Mucosa of rectum (tissue), 2 donors: ENCODE results near the gene LMBRD2.
"Not testable (repeated sequence)": the region's sequence is repeated elsewhere in the genome, so short reads cannot be mapped to it uniquely, and the experiment has no call there.

Experiments
- H3K27ac ChIP-seq, 2 donors: one replicate each; pipeline ENCODE4 v1.7.0; 2013; ENCODE audit warnings: inconsistent platforms in 2 of 2, low read depth in 2 of 2, low read length in 2 of 2
- H3K27me3 ChIP-seq, 2 donors: one replicate each; pipeline ENCODE4 v1.7.0; 2013; ENCODE audit warnings: low read length in 2 of 2; ENCODE audit not compliant: control insufficient read depth in 2 of 2, insufficient read depth in 2 of 2
- H3K36me3 ChIP-seq, 2 donors: one replicate each; pipeline ENCODE4 v1.7.0; 2013; ENCODE audit warnings: low read length in 2 of 2; ENCODE audit not compliant: control insufficient read depth in 2 of 2, insufficient read depth in 2 of 2
- H3K4me1 ChIP-seq, 2 donors: one replicate each; pipeline ENCODE4 v1.7.0; 2013; ENCODE audit warnings: low read length in 2 of 2, mild to moderate bottlenecking in 1 of 2; ENCODE audit not compliant: control insufficient read depth in 2 of 2, insufficient read depth in 2 of 2
- H3K4me3 ChIP-seq, 2 donors: one replicate each; pipeline ENCODE4 v1.7.0; 2013; ENCODE audit warnings: low read length in 2 of 2
- H3K9ac ChIP-seq, 2 donors: one replicate each; pipeline ENCODE4 v1.7.0; 2013; ENCODE audit warnings: low read length in 2 of 2, low read depth in 1 of 2, mild to moderate bottlenecking in 1 of 2
- H3K9me3 ChIP-seq, 2 donors: one replicate each; pipeline ENCODE4 v1.7.0; 2013; ENCODE audit warnings: low read length in 2 of 2; ENCODE audit not compliant: control insufficient read depth in 2 of 2
- donor health status: healthy.
- donor health status: Normal muscosa, but diverticular disease.

The LMBRD2 gene

DNA sequence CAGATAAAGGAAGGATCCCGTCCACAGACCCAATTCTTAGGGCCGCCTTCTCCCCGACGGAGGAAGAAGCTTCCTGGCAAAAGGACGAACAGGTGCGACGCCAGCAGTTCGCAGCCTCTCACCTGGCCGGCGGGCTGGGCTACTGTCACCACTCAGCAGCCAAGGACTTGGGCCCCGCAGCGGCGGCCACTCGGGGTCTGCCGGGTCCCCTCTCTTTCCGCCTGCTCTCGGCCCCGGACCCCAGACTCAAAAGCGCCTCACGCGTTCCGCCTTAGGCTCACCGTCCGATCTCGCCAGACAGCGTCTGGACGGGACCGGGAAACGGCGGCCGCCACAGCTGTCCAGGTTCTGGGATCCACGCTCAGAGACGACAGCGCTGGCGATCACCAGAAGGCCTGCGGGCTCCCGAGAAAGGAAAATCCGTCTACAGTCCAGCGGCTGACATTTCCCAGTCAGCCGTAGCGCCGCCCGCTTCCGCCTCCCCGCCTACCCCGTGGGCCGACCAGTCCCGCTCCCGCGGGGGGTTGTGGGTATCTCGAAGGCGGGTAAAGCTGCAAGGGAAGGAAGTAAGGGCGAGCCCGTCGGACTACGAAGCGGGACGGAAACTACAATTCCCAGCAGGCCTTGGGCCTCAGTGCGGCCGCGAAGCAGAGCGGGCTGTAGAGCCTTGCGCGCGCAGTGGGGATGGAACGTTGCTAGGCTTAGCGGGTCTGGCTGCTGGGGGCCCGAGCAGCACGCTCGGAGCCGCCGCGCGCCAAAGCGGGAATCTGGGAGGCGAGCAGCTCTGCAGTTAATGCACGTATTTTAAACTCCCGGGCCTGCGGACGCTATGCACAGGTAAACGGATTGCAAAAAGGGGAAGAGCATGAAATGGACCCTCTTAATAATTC lies at the start of gene LMBRD2, which contains the start of gene SKP2:
LMBRD2 (minus strand) TSS at position 454 of the 890 bp plus-strand sequence. CDS start 8,538 bp downstream, outside the sequence.
SKP2 (plus strand) TSS at position 678 of the 890 bp plus-strand sequence; CDS start at position 830, 152 bp downstream.
- Histone ChIP-seq H3K36me3 (peaks cover 0 to 8% of the 10 kb centered on the region in 2 donors), H3K27me3 (no peaks in the 10 kb centered on the region), H3K9ac (peak within 1 kb of the TSS; percentile 79 to 92), H3K27ac (peak within 1 kb of the TSS; percentile 71 to 77), H3K4me1 (peaks cover 5 to 7% of the 10 kb centered on the region in 2 donors), H3K4me3 (peak within 1 kb of the TSS; percentile 91 to 98), H3K9me3 (no peaks in the 10 kb centered on the region)

DNA sequence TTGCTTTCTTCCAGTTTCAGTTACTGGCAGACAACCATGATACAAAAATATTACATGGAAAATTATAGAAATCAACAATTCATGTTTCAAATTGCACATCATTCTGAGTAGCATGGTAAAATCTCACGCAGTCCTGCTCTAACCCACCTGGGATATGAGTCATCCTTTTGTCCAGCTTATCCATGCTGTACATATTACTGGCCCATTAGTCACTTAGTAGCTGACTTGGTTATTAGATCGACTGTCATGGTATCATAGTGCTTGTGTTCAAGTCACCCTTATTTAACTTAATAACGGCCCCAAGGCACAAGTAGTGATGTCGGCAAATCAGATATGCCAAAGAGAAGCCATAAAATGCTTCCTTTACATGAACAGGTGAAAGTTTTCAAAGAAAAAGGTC lies 48.8 kb upstream of the LMBRD2 start:
- Histone ChIP-seq H3K4me1 (no peaks in the 10 kb centered on the region), H3K27ac (no peak overlapping the region), H3K36me3 (peaks cover 20 to 22% of the 10 kb centered on the region in 2 donors), H3K27me3 (no peaks in the 10 kb centered on the region), H3K4me3 (no peak overlapping the region), H3K9me3 (no peaks in the 10 kb centered on the region), H3K9ac (no peak overlapping the region)

DNA sequence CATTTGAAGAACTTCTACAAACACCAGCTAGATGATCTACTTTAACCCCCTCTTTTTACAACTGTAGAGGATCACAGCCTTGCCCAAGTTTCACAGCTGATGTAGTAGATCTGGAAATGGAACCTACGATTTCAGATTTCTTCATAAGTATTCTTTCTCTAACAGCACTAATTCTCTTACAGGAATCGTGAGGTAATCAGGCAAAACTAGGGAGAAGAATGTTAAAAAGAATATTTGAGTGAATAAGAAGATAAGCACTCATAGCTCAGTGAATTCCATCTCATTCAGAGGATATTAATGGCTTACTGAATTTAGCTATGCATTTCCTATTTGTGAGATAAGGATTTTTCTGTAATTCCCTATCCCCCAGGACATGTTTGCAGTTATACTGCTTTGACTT lies 47.9 kb upstream of the LMBRD2 start:
- Histone ChIP-seq H3K9me3 (no peaks in the 10 kb centered on the region), H3K4me1 (no peaks in the 10 kb centered on the region), H3K27me3 (no peaks in the 10 kb centered on the region), H3K36me3 (peaks cover 22 to 26% of the 10 kb centered on the region in 2 donors), H3K4me3 (no peak overlapping the region), H3K27ac (no peak overlapping the region), H3K9ac (no peak overlapping the region)

DNA sequence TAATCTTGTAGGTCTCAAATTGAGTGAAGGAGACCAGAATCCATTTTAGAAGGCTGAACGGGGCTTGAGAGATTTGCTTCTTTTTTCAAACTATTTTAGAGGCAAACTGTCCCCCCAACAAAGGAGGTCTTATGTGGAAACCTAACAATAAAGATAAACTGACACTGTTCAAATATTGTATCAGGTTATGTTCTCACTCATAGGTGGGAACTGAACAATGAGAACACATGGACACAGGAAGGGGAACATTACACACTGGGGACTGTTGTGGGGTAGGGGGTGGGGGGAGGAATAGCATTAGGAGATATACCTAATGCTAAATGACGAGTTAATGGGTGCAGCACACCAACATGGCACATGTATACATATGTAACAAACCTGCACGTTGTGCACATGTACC lies 47.1 kb upstream of the LMBRD2 start:
- H3K4me3 ChIP-seq, H3K27ac ChIP-seq, H3K9ac ChIP-seq, H3K9me3 ChIP-seq, H3K4me1 ChIP-seq, H3K27me3 ChIP-seq: not testable (repeated sequence)
- H3K36me3 ChIP-seq = peaks cover 22 to 26% of the 10 kb centered on the region in 2 donors

DNA sequence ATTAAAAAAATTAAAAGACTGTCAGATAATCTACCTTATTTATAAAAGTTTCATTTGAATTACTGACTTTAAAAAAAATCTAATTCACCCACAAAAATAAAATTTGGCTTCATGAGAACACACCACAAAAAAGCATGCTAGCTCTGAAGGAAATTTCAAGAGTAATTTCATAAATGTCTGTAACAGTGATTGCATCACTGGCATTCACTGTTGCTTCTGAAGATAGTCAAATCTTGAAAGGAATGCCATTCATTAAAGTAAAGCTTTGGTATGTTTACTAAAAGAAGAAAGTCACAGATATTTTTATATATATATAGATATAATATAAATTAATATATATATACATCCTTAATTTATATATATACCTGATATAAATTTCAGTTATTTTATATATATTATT lies 46.6 kb upstream of the LMBRD2 start:
- no peak overlapping the region for H3K4me3 ChIP-seq
- no peak overlapping the region for H3K9ac ChIP-seq
- no peaks in the 10 kb centered on the region for H3K4me1 ChIP-seq
- no peaks in the 10 kb centered on the region for H3K27me3 ChIP-seq
- H3K9me3 ChIP-seq = no peaks in the 10 kb centered on the region
- no peak overlapping the region for H3K27ac ChIP-seq
- peaks cover 22 to 26% of the 10 kb centered on the region in 2 donors for H3K36me3 ChIP-seq

DNA sequence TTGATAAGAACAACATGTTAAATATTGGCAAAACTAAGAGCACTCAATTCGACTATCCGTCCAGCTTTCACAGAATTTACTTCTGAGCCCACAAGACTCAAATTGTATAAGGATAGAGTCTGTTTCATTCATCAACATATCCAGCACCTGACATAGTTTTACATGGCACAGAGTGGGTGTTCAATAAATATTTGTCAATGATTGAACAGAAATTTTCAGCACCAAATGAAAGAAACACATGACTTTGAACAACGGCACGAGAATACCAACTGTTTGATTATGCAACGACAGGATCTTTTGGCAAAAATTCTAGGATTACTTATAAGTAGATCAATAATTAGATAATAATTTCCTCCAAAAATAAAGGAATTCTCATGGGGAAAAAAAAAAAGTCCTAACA lies 42.1 kb upstream of the LMBRD2 start:
- Histone ChIP-seq H3K27ac (no peak overlapping the region), H3K4me1 (no peaks in the 10 kb centered on the region), H3K4me3 (no peak overlapping the region), H3K9ac (no peak overlapping the region), H3K27me3 (no peaks in the 10 kb centered on the region), H3K36me3 (peaks cover 12 to 13% of the 10 kb centered on the region in 2 donors), H3K9me3 (no peaks in the 10 kb centered on the region)

DNA sequence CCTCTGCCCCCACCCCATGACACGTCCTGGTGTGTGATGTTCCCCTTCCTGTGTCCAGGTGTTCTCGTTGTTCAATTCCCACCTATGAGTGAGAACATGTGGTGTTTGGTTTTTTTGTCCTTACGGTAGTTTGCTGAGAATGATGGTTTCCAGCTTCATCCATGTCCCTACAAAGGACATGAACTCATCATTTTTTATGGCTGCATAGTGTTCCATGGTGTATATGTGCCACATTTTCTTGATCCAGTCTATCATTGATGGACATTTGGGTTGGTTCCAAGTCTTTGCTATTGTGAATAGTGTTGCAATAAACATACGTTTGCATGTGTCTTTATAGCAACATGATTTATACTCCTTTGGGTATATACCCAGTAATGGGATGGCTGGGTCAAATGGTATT lies 32.7 kb upstream of the LMBRD2 start:
- H3K4me3 ChIP-seq, H3K4me1 ChIP-seq, H3K9me3 ChIP-seq, H3K27ac ChIP-seq, H3K9ac ChIP-seq, H3K27me3 ChIP-seq: not testable (repeated sequence)
- H3K36me3 ChIP-seq = peaks cover 7 to 11% of the 10 kb centered on the region in 2 donors

DNA sequence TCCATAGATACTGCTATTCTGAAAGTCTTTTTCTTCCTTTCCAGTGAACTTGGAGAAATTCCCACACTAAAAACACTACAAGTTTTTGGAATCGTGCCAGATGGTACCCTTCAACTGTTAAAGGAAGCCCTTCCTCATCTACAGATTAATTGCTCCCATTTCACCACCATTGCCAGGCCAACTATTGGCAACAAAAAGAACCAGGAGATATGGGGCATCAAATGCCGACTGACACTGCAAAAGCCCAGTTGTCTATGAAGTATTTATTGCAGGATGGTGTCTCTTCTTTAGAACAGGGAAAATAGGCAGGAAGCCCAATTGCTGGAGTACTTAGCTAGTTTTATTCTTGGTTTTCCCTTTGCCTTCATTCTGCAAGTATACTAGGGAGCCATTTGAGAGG lies 30.1 kb upstream of the LMBRD2 start:
- H3K36me3 ChIP-seq = peaks cover 12 to 13% of the 10 kb centered on the region in 2 donors

DNA sequence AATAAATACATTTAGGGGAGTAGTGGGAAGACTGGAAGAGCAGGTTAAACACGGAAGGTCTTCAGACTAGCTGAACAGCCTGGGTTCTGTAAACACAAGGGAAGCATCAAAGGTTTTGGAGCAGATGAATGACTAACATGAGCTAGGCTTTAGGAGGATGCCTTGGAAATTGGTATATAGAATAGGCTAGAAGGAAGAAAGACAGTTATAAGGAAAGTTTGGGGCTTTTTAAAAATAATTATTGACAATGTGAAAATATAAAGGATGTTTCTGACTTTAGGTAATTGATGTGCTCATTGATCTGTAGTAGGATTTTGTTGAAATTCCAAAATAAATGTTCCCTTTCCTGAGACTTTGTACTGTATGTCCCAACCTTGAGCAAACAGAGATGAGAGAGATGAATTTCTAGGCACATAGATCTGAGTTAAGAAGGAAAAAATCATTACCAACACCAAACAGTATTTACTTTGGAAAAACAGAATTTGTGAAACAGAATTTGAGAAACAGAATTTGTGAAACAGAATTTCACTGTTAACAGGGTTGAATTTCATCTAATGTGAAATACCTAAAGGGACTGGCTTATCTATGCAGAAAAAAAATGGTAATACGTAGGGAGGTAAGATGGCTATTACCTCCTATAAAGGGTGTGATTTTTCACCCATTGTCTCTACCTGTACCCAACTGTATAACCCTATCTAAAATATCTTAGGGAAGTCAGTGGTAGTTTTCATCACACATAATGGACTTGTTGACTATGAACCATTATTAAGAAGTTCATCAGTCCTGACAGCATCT lies 29.1 kb upstream of the LMBRD2 start:
- Histone ChIP-seq H3K36me3 (peaks cover 12 to 13% of the 10 kb centered on the region in 2 donors), H3K9me3 (no peaks in the 10 kb centered on the region), H3K4me3 (no peak overlapping the region), H3K4me1 (no peaks in the 10 kb centered on the region), H3K9ac (no peak overlapping the region), H3K27me3 (no peaks in the 10 kb centered on the region), H3K27ac (no peak overlapping the region)

More for the DNA sequence above, 30.1 kb upstream of the LMBRD2 start:
- Histone ChIP-seq H3K4me1 (no peaks in the 10 kb centered on the region), H3K9me3 (no peaks in the 10 kb centered on the region), H3K4me3 (no peak overlapping the region), H3K27me3 (no peaks in the 10 kb centered on the region), H3K27ac (no peak overlapping the region), H3K9ac (no peak overlapping the region)

DNA sequence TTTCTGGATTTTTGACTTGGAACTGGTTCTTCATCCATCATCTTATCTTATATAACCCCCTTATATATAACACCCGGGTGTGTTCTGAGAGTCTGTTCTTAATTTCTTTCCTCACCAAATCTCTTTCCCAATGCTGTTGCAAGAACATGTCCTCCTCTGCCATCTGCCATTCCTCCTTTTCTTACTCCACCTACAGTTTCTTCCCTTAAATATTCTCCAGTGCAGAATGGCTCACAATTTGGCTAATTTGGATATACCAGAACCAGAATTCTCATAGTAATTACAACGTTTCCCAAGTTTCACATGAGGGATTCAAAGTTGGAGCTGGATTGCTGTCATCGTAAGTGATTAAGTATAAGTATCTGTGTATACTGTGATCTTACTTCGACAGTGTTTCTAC lies 28.3 kb upstream of the LMBRD2 start:
- H3K4me1 ChIP-seq = no peaks in the 10 kb centered on the region
- H3K9me3 ChIP-seq = no peaks in the 10 kb centered on the region
- H3K36me3 ChIP-seq = peaks cover 12 to 17% of the 10 kb centered on the region in 2 donors
- H3K4me3 ChIP-seq = no peak overlapping the region
- no peak overlapping the region for H3K9ac ChIP-seq
- no peaks in the 10 kb centered on the region for H3K27me3 ChIP-seq
- no peak overlapping the region for H3K27ac ChIP-seq
